NCI-H1436 (cell line): Measurements from ENCODE around the gene CALD1.

Source experiments
- DNase-seq: peaks from one replicate; lab custom pipeline; 2025; lab: John Stamatoyannopoulos, UW

The CALD1 gene

DNA sequence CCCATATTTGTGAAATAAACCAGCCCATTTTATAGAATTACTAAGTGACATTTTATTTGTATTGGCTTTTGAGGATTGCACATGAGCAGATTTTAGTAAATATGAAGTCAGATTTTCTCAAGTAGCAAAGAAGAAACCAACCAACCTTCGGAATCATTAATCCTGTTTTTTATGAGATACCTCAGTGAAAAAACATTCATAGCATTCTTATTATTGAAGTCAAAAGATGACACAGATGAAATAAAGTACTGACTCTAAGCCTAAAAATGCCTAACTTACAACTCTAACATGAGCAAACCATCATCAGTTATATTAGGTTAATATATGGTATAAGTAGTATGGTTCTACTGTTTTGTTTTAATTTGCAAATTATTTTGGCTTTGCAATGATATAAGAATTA, 147.0 kb downstream of the CALD1 start:
- no peak for DNase-seq

DNA sequence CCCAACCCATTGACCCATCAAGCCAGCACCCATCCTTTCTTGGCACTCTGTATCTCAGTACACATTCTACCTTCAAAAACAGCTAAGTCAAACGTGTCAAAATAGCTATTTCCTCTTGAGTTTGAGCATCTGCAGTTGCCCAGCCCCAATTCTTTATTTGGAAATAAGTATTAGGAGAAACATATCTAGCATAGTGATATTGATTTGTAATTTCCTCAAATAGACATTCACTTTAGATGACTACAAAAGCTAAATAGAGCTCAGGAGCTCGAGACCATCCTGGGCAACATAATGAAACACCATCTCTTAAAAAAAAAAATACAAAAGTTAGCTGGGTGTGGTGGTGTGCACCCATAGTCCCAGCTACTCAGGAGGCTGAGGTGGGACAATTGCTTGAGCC, 147.6 kb downstream of the CALD1 start:
- no peak for DNase-seq

DNA sequence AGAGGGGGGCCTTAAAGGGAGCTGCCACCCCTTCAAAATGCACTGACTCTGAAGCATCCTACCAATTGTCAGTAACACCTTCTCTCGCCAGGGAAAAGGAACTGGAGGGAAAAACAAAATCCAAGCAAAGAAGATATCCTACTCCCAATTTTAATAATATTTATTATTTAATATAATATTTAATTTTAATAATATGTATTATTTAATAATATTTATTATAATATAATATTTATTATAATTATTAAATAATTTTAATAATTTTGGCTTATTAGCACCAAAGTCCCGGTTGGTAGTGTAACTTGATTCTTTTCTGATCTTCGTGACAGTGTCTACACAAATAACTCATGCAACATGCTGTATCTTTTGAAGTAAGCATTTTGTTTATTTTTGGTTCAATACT, 148.3 kb downstream of the CALD1 start:
- DNase-seq, result no peak

DNA sequence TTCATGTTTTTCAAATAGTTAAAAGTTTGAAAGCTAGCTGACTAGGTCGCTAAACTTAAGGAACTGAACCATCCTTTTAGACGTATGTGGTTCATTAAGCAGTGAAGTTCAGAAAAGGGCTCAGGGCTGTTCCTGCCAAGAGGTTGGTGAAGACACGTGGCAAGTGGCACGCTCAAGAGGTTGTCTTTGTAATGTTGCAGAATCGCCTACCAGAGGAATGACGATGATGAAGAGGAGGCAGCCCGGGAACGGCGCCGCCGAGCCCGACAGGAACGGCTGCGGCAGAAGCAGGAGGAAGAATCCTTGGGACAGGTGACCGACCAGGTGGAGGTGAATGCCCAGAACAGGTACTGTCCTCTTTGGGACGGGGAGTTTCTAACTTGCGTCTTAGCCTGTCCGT, 149.1 kb downstream of the CALD1 start:
- DNase-seq, result no peak

DNA sequence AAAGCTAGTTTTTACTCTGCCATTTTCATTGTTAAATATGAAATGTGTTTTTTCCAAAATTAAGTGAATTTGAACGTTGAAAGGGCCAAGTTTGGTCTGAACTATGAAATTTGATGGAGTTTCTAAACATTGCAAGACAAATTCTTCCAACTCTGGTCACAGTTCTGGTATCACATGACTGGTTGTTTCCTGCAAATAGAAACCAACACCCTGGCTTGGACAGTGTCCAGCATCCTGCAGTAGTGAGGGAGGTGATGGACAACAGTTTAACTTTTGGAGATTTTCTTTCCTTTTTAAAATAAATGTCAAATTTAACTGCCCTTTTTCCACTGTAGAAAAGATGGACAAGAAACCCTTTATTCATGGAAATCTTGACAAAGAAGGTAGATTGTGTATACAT, 152.1 kb downstream of the CALD1 start:
- DNase-seq, result no peak

DNA sequence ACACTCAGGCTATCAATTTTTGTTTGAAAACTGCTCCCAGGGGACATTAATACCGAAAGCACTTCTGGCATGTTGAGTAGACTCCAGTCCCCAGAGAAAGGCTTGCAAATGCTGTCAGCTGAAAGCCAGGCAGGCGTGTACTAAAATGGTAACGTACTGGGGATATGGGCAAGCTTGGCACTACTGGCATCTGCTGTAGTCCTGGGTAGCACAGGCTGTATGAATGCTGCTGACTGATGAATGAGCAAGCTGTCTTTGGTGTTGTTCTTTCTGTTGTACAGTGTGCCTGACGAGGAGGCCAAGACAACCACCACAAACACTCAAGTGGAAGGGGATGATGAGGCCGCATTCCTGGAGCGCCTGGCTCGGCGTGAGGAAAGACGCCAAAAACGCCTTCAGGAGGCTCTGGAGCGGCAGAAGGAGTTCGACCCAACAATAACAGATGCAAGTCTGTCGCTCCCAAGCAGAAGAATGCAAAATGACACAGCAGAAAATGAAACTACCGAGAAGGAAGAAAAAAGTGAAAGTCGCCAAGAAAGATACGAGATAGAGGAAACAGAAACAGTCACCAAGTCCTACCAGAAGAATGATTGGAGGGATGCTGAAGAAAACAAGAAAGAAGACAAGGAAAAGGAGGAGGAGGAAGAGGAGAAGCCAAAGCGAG, 153.4 kb downstream of the CALD1 start:
- no peak for DNase-seq

DNA sequence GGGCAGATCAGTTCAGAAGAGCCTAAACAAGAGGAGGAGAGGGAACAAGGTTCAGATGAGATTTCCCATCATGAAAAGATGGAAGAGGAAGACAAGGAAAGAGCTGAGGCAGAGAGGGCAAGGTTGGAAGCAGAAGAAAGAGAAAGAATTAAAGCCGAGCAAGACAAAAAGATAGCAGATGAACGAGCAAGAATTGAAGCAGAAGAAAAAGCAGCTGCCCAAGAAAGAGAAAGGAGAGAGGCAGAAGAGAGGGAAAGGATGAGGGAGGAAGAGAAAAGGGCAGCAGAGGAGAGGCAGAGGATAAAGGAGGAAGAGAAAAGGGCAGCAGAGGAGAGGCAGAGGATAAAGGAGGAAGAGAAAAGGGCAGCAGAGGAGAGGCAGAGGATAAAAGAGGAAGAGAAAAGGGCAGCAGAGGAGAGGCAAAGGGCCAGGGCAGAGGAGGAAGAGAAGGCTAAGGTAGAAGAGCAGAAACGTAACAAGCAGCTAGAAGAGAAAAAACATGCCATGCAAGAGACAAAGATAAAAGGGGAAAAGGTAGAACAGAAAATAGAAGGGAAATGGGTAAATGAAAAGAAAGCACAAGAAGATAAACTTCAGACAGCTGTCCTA, 154.1 kb downstream of the CALD1 start:
- DNase-seq, result no peak

DNA sequence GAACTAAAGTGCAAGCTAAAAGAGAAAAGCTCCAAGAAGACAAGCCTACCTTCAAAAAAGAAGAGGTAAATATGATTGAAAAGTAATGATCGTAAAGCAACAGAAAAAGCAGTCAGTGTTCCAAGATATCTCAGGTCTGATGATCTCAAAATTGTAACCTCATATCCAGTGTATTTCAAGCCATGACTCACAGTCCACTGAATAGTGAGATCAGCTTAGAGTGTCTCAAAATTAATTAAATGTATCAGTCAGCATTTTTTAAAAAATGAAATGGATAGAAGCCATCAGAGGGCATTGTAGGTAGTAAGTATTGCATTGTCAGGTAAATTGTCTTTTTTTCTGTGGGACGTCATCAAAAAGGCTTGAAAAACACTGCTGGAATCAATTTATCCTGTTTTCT, 156.3 kb downstream of the CALD1 start:
- no peak for DNase-seq

DNA sequence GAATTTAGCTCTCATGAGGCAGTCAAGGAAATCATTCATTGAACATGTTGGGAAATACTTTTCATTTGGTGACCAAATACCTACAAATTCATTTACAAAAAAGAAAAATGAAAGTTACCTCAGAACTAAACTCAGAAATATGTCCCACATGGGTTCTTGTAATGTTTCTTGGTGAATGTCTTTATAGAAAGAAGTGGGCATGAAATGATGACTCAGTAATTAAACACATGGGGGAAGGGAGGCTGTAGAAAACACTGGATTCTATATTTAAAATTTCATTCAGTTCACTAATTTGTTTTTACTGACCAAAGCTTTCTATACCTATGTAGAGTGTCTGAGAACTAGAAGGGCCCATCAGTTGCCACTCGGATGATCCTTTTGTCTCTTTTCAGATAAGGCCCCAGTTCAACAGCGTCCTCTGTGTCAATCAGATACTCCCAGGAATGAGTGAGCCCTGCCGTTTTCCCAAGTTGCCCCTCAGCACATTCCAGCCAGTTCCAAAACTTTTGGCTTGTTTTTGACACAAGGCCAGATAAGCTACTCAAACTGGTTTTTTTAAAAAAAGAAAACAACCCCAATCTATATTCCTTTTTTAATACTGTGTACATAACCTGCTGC, 157.6 kb downstream of the CALD1 start:
- DNase-seq, result no peak

DNA sequence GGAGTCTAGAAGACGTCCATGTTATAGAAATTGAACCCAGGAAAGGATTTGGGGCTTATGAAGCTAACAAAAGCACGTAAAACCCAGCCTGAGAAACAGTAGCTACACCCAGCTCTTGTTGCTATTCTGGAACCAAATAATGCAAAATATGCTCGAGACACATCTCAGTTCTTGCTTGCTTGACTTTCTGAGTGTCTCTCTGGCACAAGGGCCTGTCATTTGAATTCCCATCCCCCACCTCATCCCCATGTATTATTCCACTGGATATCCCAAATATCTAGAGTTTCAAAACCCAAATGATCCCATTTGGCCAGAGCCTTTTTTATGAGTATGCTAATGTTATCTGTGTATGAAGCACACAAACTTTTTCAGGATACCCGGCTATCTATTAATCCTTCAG, 158.7 kb downstream of the CALD1 start:
- DNase-seq, result no peak

DNA sequence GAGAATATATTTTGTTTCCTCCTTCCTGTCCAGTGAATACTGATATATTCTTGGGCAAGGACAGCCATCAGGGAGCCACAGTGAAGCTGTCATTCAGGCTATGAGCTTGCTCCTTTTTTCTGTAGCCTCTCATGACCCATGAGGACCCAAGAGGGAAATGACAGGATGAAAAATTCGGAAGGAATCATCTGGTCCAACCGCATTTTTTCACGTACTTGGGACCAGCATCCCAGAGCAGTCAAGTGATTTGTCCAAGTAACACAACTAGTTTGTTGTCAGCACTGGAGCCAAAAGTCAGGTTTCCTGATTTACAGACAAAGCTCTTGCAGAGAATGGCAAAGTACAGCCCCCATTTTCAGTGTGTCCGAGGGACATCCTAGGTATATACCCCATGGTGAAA, 159.7 kb downstream of the CALD1 start:
- DNase-seq, result no peak

DNA sequence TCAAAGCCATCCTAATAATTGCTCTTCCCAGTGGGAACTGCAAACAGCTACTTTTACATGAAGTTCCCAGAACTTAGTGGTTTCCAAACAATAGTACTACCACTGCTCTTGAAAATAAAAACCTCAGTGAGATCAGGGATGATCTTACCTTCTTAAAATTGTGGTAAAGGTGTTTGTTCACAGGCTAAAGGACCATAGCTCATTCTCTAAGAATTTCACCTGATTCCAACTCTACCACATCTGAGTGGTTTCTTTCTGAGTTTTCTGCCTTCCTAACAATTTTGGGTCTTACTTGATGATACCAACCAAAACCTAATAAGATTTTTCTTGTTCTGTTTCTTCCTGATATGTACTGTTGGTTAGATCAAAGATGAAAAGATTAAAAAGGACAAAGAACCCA, 161.3 kb downstream of the CALD1 start:
- no peak for DNase-seq

DNA sequence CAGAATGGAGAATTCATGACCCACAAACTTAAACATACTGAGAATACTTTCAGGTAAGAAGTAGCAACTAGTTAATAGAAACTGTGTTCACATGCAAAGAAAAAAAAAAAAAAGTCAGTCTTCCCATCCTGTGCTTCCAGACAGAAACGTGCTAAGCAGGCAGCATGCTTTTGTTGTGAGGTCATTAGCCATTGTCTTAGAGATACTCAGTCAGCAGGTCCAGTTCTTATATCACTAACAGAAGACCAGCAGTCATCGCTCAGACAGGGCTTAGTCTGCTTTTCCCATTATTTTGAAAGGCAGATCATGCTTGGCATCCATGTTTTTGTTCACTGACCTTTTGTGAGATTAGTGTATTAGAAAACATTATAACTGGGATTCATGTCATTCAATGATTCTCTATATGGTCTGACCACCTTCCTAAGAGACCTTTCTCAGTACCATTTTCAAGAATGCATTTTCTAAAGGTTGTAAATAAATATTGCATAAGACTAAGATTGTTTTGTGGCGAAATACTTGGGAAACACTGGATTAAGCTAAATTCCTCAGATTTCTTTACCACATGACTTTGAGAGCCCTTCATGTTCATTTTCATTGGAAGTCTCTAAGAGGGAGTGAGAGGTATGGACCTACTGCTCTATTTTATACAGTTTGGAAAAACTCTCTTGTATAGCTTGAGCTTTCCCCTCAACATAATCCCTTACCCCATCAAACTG, 161.9 kb downstream of the CALD1 start:
- no peak for DNase-seq

DNA sequence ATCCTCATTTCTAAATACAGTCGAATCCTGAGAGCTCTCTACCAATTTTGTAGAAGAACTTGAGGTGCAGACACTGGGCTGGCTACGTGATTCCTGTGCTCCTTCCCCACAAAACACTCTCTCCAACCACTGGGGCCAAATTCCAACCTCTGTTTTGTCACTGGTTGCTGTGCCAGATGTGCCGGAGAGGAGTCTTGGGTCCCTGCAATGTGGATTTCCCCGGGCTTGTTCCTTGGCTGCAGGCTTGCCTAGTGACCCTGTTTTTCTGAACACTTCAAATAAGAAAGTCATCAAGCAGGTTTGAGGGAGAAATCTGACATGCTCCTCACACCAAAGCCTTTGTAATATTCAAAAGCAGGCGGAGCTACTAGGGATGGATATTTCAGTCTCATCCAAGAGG, 162.5 kb downstream of the CALD1 start:
- no peak for DNase-seq

DNA sequence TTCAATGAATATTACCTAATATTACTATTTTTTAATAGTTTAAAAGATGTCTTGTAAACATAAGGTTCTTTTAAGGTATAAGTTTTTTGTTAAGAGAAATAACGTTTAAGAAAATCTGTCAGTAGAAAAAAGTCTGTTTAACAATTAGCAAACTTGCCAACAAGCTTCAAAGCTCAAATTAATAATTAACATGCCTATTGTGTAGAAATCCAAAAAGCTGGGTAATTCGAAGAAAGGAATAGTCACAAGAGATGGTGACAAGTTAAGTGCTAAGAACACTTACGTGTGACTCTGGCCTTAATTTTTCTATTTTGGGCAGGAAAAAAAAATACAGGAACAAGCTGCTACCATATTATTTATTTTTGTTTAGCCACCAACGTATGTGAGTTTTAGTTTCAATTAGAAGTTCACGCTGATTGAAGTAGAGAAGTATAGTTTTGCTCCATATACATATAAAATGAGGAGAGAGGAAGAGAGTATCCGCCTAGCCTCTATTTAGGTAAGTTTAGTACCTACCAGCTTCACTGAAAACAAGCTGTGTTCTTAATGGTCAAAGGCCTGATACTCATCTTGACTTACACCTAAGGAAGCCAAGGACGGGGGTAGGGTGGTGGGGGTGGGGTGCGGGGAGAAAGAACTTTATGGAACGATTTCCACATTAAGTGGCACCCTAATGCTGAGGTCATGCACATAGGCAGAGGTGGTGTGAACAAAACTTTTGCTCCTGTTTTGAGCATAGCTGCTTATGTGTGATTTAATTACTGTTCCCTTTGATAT, 163.4 kb downstream of the CALD1 start:
- no peak for DNase-seq

DNA sequence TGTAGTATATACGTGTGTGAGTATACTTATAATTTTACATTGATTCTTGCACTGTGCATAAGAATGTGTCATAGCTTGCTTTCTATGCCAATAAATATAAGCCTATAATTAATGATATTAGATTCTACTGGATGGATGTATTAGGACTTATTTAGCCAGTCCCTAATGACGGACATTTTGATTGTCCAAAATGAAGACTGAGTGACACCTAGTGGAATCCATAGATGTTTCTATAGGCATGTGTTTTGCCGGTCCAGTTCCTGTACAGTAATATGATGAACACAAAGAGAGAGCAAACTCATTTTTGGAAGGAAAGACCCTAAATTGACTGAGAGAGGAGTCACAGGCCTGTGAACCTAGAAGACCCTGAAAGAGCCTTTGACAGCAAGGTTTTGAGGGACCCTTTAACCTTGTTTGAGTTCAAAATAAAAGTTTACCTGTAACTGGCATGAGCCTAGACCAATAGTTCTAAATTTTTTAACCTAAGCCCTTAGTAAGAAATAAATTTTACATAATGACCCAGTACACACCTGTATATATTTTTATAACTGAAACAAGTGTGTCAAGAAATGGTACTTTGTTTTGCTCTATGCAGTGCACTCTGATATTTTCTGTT, 164.5 kb downstream of the CALD1 start:
- no peak for DNase-seq

DNA sequence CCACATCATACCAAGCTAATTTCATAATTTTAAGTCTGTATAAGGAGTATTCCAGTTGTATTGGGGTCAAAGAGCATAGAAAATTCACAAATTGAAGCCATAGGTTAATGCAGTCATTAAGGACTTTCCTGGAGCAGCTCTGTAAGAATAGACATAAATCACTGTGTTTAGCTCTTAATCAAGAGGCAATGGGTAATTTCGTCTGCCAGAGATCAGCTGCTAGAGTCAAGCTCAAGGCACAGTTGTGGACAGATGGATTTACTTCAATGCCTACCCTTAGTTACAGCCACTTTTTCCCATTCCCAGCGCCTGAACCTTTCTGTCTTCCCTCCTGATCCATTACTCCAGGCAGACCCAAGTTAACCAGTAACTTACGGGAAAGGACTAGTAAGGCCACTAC, 166.3 kb downstream of the CALD1 start:
- DNase-seq, result no peak

DNA sequence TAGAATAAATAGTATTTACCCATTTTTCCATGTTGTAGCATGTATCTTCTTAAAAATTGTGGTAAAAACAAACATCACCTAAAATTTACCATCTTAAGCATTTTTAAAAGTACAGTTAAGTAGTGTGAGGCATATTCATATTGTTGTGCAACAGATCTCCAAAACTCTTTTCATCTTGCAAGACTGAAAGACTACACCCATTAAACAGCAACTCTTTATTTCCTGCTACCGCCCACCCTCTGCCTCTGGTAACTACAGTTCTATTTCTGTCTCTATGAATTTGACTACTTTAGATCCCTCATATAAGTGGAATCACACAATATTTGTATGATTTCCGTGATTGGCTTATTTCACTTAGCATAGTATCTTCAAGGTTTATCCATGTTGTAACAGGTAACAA, 166.8 kb downstream of the CALD1 start:
- DNase-seq, result no peak

DNA sequence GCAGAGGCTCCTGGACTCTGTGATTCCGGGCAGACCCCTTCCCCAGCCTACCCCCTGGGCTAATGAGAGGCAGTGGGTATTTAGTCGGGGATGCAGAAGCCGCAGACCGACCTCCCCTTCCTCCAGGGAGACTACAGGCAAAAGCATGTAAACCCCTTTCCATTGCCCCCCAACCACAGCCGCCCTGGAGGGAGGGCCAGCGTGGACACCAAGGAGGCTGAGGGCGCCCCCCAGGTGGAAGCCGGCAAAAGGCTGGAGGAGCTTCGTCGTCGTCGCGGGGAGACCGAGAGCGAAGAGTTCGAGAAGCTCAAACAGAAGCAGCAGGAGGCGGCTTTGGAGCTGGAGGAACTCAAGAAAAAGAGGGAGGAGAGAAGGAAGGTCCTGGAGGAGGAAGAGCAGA, 167.9 kb downstream of the CALD1 start:
- no peak for DNase-seq

DNA sequence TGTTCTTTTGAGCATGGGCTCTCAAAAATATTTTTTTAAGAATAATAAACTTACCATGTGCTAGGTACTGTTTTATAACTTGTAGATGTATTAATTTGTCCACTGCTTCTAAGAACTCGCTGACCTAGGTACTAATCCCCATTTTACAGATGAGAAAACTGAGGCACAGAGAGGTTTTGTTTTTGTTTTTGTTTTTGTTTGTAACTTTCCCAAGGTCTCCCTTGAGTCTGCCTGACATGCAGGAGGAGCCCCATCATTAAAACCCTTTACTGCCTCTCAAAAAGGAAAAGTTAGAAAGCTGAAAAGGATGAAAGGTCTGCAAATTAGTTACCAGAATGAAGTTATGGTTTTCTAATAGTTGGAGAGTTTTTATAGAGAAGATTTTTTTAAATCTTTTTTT, 168.4 kb downstream of the CALD1 start:
- DNase-seq, result no peak

DNA sequence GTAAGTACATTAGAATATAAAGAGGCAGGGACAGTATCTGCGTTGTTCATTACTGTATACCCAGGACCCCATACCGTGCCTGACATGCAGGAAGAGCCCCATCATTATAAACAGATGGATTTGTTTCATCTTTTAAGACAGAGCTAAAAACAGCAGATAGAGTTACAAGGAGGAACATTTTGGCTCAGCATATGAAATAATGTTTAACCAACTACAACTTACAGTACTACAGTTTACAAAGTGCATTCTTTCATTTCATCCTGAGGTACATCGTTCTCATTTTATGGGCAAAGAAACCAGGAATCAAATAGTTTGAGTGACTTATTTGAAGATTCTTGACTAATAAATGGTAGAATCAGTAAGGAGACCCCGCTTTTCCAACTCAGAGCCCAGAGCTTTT, 168.8 kb downstream of the CALD1 start:
- DNase-seq, result no peak

DNA sequence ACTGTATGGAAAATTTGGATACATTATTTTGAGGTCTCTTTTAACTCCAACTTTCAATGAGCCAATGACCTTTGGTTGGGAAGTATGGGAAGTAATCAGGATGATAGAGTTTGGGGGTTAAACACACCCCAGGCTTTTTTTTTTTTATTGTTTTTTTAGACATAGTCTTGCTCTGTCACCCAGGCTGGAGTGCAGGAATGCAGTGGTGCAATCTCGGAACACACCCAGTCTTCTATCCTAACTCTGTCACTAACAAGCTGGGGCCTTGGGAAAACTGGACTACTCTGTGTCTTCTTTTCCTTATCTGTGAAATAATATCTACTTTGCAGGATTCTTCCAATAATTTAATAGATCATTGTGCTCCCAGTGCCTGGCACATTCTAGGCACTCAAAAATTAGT, 169.3 kb downstream of the CALD1 start:
- DNase-seq, result no peak
